OCI-LY7 (cell line): ENCODE data around the gene SERPINA6. TPM values are rescaled to one million over a fixed set of nuclear protein-coding genes. Genes with fewer than 3 reads are reported as not detected.

ENCODE experiments used
- BruUV-seq: library from RNA; stranded (reverse); fragments of 400-500 nt; replicated peaks from 2 replicates; lab custom pipeline; 2021; lab: Mats Ljungman, UMichigan
- CTCF ChIA-PET: fragments of 300-600 bp; sonication (Branson Sonifier 250); formaldehyde crosslinking; loops from one replicate; lab custom pipeline; 2022; ENCODE audit warnings: antibody characterized with exemption; ENCODE audit not compliant: unreplicated experiment; lab: Charles Lee
- POLR2A ChIA-PET: fragments of 300-600 bp; sonication (Branson Sonifier 250); formaldehyde crosslinking; loops from one replicate; lab custom pipeline; 2022; ENCODE audit warnings: antibody characterized with exemption; lab: Charles Lee
- DNase-seq: peaks from one replicate; pipeline ENCODE4 v3.0.0-alpha.2; 2015; ENCODE audit warnings: low spot score
- H2AFZ ChIP-seq: fragments of 200-600 bp; sonication (generic), shearing (Covaris generic); 2 replicates; pipeline ENCODE4 v1.6.1; 2014; ENCODE audit warnings: mild to moderate bottlenecking, antibody characterized with exemption, low read length, moderate library complexity
- H3K27ac ChIP-seq: fragments of 200-600 bp; sonication (generic); 2 replicates; pipeline ENCODE4 v1.5.1; 2014; ENCODE audit warnings: mixed run types, low read depth, mild to moderate bottlenecking, moderate library complexity, low read length, inconsistent platforms; ENCODE audit not compliant: poor library complexity, severe bottlenecking
- H3K36me3 ChIP-seq: fragments of 200-600 bp; sonication (generic); 2 replicates; pipeline ENCODE4 v1.6.1; 2014; ENCODE audit warnings: mild to moderate bottlenecking, antibody characterized with exemption, low read length, moderate library complexity, mixed read lengths; ENCODE audit not compliant: insufficient read depth
- H3K4me1 ChIP-seq: fragments of 200-600 bp; sonication (generic); 2 replicates; pipeline ENCODE4 v1.5.1; 2014; ENCODE audit warnings: mild to moderate bottlenecking, low read length; ENCODE audit not compliant: insufficient read depth, poor library complexity, severe bottlenecking
- H3K4me2 ChIP-seq: fragments of 200-600 bp; sonication (generic); 2 replicates; pipeline ENCODE4 v1.6.1; 2014; ENCODE audit warnings: mild to moderate bottlenecking, low read length
- H3K4me3 ChIP-seq: fragments of 200-600 bp; sonication (generic); 2 replicates; pipeline ENCODE4 v1.5.1; 2014; ENCODE audit warnings: mild to moderate bottlenecking, low read depth, low read length; ENCODE audit not compliant: poor library complexity, severe bottlenecking
- H3K79me2 ChIP-seq: fragments of 200-600 bp; sonication (generic); 2 replicates; pipeline ENCODE4 v1.6.1; 2016; ENCODE audit warnings: low read depth, mild to moderate bottlenecking, low read length, moderate library complexity, mixed read lengths; ENCODE audit not compliant: insufficient read depth
- H3K9me2 ChIP-seq: fragments of 200-600 bp; sonication (generic); 2 replicates; pipeline ENCODE4 v1.6.1; 2016; ENCODE audit warnings: mild to moderate bottlenecking, low read length, mixed read lengths; ENCODE audit not compliant: insufficient read depth
- H3K9me3 ChIP-seq: fragments of 200-600 bp; sonication (generic); 2 replicates; pipeline ENCODE4 v1.6.1; 2014; ENCODE audit warnings: mild to moderate bottlenecking, mixed run types, low read length, mixed read lengths
- H4K20me1 ChIP-seq: fragments of 200-600 bp; sonication (generic); 2 replicates; pipeline ENCODE4 v1.6.1; 2014; ENCODE audit warnings: mild to moderate bottlenecking, antibody characterized with exemption, low read length, moderate library complexity, mixed read lengths; ENCODE audit not compliant: insufficient read depth
- EZH2phosphoT487 ChIP-seq: fragments of 200-600 bp; sonication (generic); IDR thresholded peaks from 2 replicates; pipeline ENCODE4 v1.6.1; 2018; ENCODE audit warnings: low read depth, borderline replicate concordance, mild to moderate bottlenecking, mixed run types, antibody characterized with exemption, low read length, moderate library complexity, mixed read lengths
- intact Hi-C: fragments of 100-400 bp; cut with micrococcal nuclease; formaldehyde crosslinking; loops from one replicate; pipeline ENCODE4 v1.10.0; 2022; ENCODE audit not compliant: unreplicated experiment
- total RNA-seq, 2 experiments: library from RNA; depleted of rRNA in 1 of 2; stranded (reverse); fragments of >200 nt in 1 of 2; shearing (Covaris generic) in 1 of 2; gene quantifications; 2 replicates each; pipeline ENCODE4 v1.2.3, GENCODE V29; 2014 to 2022
- TF ChIP-seq, protein P1 (sequence below): fragments of 200-600 bp; sonication (generic); conservative IDR thresholded peaks from 2 replicates; pipeline ENCODE4 v1.5.1; 2014; ENCODE audit warnings: mild to moderate bottlenecking, antibody characterized with exemption, low read length, moderate library complexity, mixed read lengths

Gene SERPINA6
- total RNA-seq, 2 experiments from 2014 or later = not detected

DNA sequence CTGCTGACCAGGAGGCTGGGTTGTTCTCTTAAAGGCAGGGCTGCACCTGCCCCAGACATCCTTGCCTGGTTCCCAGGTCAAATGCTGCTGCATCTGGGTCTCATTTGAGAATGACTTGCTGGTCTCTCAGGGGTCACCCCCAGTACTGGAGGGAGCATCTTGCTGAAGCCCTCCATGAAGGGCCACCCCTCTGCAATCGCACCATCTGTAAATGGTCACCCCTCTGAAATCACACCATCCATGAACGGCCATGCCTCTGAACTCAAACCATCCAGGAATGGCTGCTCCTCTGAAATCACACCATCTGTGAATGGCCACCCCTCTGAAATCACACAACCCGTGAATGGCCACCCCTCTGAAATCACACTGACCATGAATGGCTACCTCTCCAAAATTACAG is 7.3 kb upstream of the SERPINA6 start:
- POLR2A ChIA-PET = no interaction called here
- TF ChIP-seq, protein P1, sequence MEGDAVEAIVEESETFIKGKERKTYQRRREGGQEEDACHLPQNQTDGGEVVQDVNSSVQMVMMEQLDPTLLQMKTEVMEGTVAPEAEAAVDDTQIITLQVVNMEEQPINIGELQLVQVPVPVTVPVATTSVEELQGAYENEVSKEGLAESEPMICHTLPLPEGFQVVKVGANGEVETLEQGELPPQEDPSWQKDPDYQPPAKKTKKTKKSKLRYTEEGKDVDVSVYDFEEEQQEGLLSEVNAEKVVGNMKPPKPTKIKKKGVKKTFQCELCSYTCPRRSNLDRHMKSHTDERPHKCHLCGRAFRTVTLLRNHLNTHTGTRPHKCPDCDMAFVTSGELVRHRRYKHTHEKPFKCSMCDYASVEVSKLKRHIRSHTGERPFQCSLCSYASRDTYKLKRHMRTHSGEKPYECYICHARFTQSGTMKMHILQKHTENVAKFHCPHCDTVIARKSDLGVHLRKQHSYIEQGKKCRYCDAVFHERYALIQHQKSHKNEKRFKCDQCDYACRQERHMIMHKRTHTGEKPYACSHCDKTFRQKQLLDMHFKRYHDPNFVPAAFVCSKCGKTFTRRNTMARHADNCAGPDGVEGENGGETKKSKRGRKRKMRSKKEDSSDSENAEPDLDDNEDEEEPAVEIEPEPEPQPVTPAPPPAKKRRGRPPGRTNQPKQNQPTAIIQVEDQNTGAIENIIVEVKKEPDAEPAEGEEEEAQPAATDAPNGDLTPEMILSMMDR = no peak
- TF ChIP-seq EZH2phosphoT487 = no peak
- H3K4me1 ChIP-seq = no peaks in the 10 kb centered on the region

GRCh38 chr14:94329857-94330256 is 6.7 kb upstream of the SERPINA6 start:
- no peaks in the 10 kb centered on the region; the same call in 1 of the 2 replicates for H3K9me2 ChIP-seq
- H3K27ac ChIP-seq = no peak overlapping the region
- ChIA-PET CTCF (no interaction called here), POLR2A (no interaction called here)
- DNase-seq = no peak
- TF ChIP-seq, protein P1 = no peak
- no peak for TF ChIP-seq EZH2phosphoT487
- no peak overlapping the region for H3K4me2 ChIP-seq
- H3K4me3 ChIP-seq = no peak overlapping the region
- no peaks in the 10 kb centered on the region for H3K4me1 ChIP-seq
- no peak overlapping the region for H2AFZ ChIP-seq
- no peaks in the 10 kb centered on the region for H3K9me3 ChIP-seq
- intact Hi-C loops = no loop called here
- BruUV-seq = no TSS peak
- H3K79me2 ChIP-seq = no peaks in the 10 kb centered on the region
- no peaks in the 10 kb centered on the region for H4K20me1 ChIP-seq
- no peaks in the 10 kb centered on the region for H3K36me3 ChIP-seq

More for the DNA sequence above, 7.3 kb upstream of the SERPINA6 start:
- Histone ChIP-seq H3K4me3 (no peak overlapping the region), H3K27ac (no peak overlapping the region), H3K36me3 (no peaks in the 10 kb centered on the region), H3K9me2 (no peaks in the 10 kb centered on the region; the same call in 1 of the 2 replicates), H4K20me1 (no peaks in the 10 kb centered on the region), H2AFZ (no peak overlapping the region), H3K4me2 (no peak overlapping the region), H3K79me2 (no peaks in the 10 kb centered on the region), H3K9me3 (no peaks in the 10 kb centered on the region)
- CTCF ChIA-PET = no interaction called here
- BruUV-seq = no TSS peak
- no peak for DNase-seq
- intact Hi-C loops = no loop called here

DNA sequence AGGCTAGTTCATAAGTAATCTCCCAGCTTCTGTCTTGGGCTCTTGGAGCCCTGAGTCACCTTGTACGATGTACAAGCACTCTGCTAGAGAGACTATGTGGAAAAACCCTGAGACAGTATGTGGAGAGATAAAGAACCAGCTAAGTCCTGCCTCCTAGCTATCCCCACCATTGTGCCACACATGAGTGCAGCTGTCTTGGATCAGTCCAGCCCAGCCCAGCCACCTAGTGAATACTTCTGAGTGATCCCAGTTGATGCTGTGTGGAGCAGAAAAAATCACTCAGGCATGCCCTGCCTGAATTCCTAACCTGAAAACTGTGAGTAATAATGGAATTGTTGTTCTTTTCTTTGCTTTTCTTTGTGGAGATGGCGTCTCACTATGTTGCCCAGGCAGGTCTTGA is 5.1 kb upstream of the SERPINA6 start:
- Histone ChIP-seq H3K27ac (no peak overlapping the region), H2AFZ (no peak overlapping the region), H3K79me2 (no peaks in the 10 kb centered on the region), H3K9me3 (no peaks in the 10 kb centered on the region), H3K36me3 (no peaks in the 10 kb centered on the region), H3K9me2 (no peaks in the 10 kb centered on the region; the same call in 1 of the 2 replicates), H4K20me1 (no peaks in the 10 kb centered on the region), H3K4me2 (no peak overlapping the region), H3K4me3 (no peak overlapping the region), H3K4me1 (no peaks in the 10 kb centered on the region)
- intact Hi-C loops = no loop called here
- no TSS peak for BruUV-seq
- CTCF ChIA-PET = no interaction called here
- TF ChIP-seq, protein P1 = no peak
- no peak for TF ChIP-seq EZH2phosphoT487
- POLR2A ChIA-PET = no interaction called here
- no peak for DNase-seq
